ENCODE data around the gene KCNRG.
"Not testable (repeated sequence)": the region's sequence is repeated elsewhere in the genome, so short reads cannot be mapped to it uniquely, and the experiment has no call there.

Gene KCNRG

GRCh38 chr13:50015258-50015657, at the start of gene KCNRG:
Gene KCNRG, plus strand, starts transcription at chr13:50015444. Its CDS starts 50 bp downstream, at chr13:50015494.
- FAIRE-seq = no peak

- FAIRE-seq = no peak
These were observed 47.8 kb upstream of the KCNRG start for GRCh38 chr13:49967456-49967855.

- FAIRE-seq = no peak
These were observed 42.5 kb upstream of the KCNRG start for GRCh38 chr13:49972709-49973108.

GRCh38 chr13:49975826-49976225, 39.4 kb upstream of the KCNRG start:
- FAIRE-seq = no peak

GRCh38 chr13:49976314-49977258, 38.7 kb upstream of the KCNRG start:
- FAIRE-seq = no peak

GRCh38 chr13:49977992-49978391, 37.3 kb upstream of the KCNRG start:
- FAIRE-seq = no peak

GRCh38 chr13:49980266-49980665, 35.0 kb upstream of the KCNRG start:
- FAIRE-seq = no peak

- FAIRE-seq = no peak
These were observed 30.1 kb upstream of the KCNRG start for GRCh38 chr13:49985129-49985528.

- FAIRE-seq = no peak
These were observed 28.8 kb upstream of the KCNRG start for GRCh38 chr13:49986471-49986870.

GRCh38 chr13:49990612-49991011, 24.6 kb upstream of the KCNRG start:
- FAIRE-seq = not testable (repeated sequence)

GRCh38 chr13:49993111-49993510, 22.1 kb upstream of the KCNRG start:
- no peak for FAIRE-seq

- FAIRE-seq = no peak
These were observed 21.6 kb upstream of the KCNRG start for GRCh38 chr13:49993666-49994065.

- FAIRE-seq = no peak
These were observed 19.6 kb upstream of the KCNRG start for GRCh38 chr13:49995625-49996101.

- no peak for FAIRE-seq
These were observed 18.9 kb upstream of the KCNRG start for GRCh38 chr13:49996161-49996915.

GRCh38 chr13:49996951-49997895, 18.0 kb upstream of the KCNRG start, which contains the start of gene TRIM13:
Gene TRIM13, plus strand, starts transcription at chr13:49997042. Its CDS starts 14,899 bp downstream, at chr13:50011941.
- no peak for FAIRE-seq

GRCh38 chr13:49997955-49998354, 17.3 kb upstream of the KCNRG start:
- no peak for FAIRE-seq

GRCh38 chr13:49998714-49999624, 16.3 kb upstream of the KCNRG start:
- no peak for FAIRE-seq

GRCh38 chr13:50001287-50001686, 14.0 kb upstream of the KCNRG start:
- FAIRE-seq = no peak

GRCh38 chr13:50006426-50007135, 8.7 kb upstream of the KCNRG start:
- no peak for FAIRE-seq

GRCh38 chr13:50011461-50011860, 3.8 kb upstream of the KCNRG start:
- no peak for FAIRE-seq

Data from colon (tissue), 2 donors.